H1 (cell line): ENCODE measurements around the gene DYNLL2. TPM values are rescaled to one million over a fixed set of nuclear protein-coding genes. Genes with fewer than 3 reads are reported as not detected.
A peak's percentile ranks its signal among the peaks of the same experiment; 100 is the strongest.

ENCODE experiments used
- CTCF ChIA-PET: fragments of 300-600 bp; sonication (Branson Sonifier 250); formaldehyde crosslinking; loops from one replicate; lab custom pipeline; 2021; ENCODE audit not compliant: partially characterized antibody; lab: Charles Lee
- POLR2A ChIA-PET: fragments of 300-600 bp; sonication (Branson Sonifier 250); formaldehyde crosslinking; loops from one replicate; lab custom pipeline; 2021; ENCODE audit warnings: inconsistent platforms; ENCODE audit not compliant: partially characterized antibody; lab: Charles Lee
- DNase-seq, 2 experiments: peaks; one replicate each; pipeline versions ENCODE4 v3.0.0 to v3.0.0-alpha.2; 2010 to 2022; ENCODE audit warnings: low spot score in 2 of 2, low read depth in 1 of 2, mixed read lengths in 1 of 2
- FAIRE-seq: peaks from 2 replicates; lab custom pipeline; 2011; peaks lifted over from hg19 to GRCh38; lab: Jason Lieb, UNC
- H2AFZ ChIP-seq: 2 replicates; pipeline ENCODE4 v1.8.1; 2012; ENCODE audit warnings: low read length, inconsistent platforms
- H2AK5ac ChIP-seq: 2 replicates; pipeline ENCODE4 v1.6.1; 2013; ENCODE audit warnings: low read depth, low read length
- H2BK120ac ChIP-seq: replicated peaks from 2 replicates; pipeline ENCODE3; 2013; ENCODE audit warnings: low read depth, low read length, inconsistent platforms
- H2BK12ac ChIP-seq: 2 replicates; pipeline ENCODE4 v1.6.1; 2013; ENCODE audit warnings: low read depth, low read length
- H2BK15ac ChIP-seq: 2 replicates; pipeline ENCODE4 v1.6.1; 2013; ENCODE audit warnings: low read length
- H2BK20ac ChIP-seq: 2 replicates; pipeline ENCODE4 v1.6.1; 2013; ENCODE audit warnings: low read length
- H2BK5ac ChIP-seq: 2 replicates; pipeline ENCODE4 v1.6.1; 2013; ENCODE audit warnings: low read depth, low read length
- H3K14ac ChIP-seq: 2 replicates; pipeline ENCODE4 v1.6.1; 2013; ENCODE audit warnings: inconsistent platforms; ENCODE audit not compliant: insufficient read length
- H3K18ac ChIP-seq: 2 replicates; pipeline ENCODE4 v1.6.1; 2013; ENCODE audit warnings: low read length; ENCODE audit errors: extremely low read depth
- H3K23ac ChIP-seq: 2 replicates; pipeline ENCODE4 v1.6.1; 2013; ENCODE audit warnings: inconsistent platforms; ENCODE audit not compliant: insufficient read length
- H3K23me2 ChIP-seq: 2 replicates; pipeline ENCODE4 v1.6.1; 2013; ENCODE audit warnings: low read depth, low read length
- H3K27ac ChIP-seq: 2 replicates; pipeline ENCODE4 v1.6.1; 2011; ENCODE audit warnings: low read depth, low read length, inconsistent platforms
- H3K27me3 ChIP-seq, 4 experiments: replicated peaks in 1 of 4; 1 replicate in 1 of 4; 2 replicates in 3 of 4; pipeline versions ENCODE4 v1.6.1 to v1.8.1; 2011 to 2013; ENCODE audit warnings: low read length in 3 of 4, mild to moderate bottlenecking in 3 of 4, inconsistent platforms in 2 of 4, mixed read lengths in 2 of 4, moderate library complexity in 1 of 4; ENCODE audit not compliant: control insufficient read depth in 3 of 4, insufficient read depth in 3 of 4; ENCODE audit errors: extremely low read depth in 1 of 4
- H3K36me3 ChIP-seq, 4 experiments: 2 replicates each; pipeline versions ENCODE4 v1.6.1 to v1.8.1; 2011 to 2013; ENCODE audit warnings: mild to moderate bottlenecking in 4 of 4, low read length in 3 of 4, moderate library complexity in 2 of 4, control low read depth in 1 of 4, inconsistent platforms in 1 of 4; ENCODE audit not compliant: insufficient read depth in 4 of 4, control insufficient read depth in 2 of 4
- H3K4ac ChIP-seq: replicated peaks from 2 replicates; pipeline ENCODE3; 2013; ENCODE audit warnings: low read length, low read depth, mixed read lengths, inconsistent platforms; ENCODE audit not compliant: insufficient read length
- H3K4me1 ChIP-seq, 4 experiments: replicated peaks in 1 of 4; 1 replicate in 1 of 4; 2 replicates in 3 of 4; pipeline versions ENCODE4 v1.6.1 to v1.8.1; 2011 to 2013; ENCODE audit warnings: low read length in 3 of 4, inconsistent platforms in 2 of 4, mixed read lengths in 1 of 4; ENCODE audit not compliant: insufficient read depth in 4 of 4, control insufficient read depth in 3 of 4
- H3K4me2 ChIP-seq, 2 experiments: 2 replicates each; pipeline versions ENCODE4 v1.6.1 to v1.8.1; 2011 to 2013; ENCODE audit warnings: low read depth in 2 of 2, low read length in 2 of 2, control low read depth in 1 of 2, inconsistent platforms in 1 of 2, mild to moderate bottlenecking in 1 of 2; ENCODE audit not compliant: insufficient read depth in 1 of 2
- H3K4me3 ChIP-seq, 4 experiments: fragments of 200-600, 300-600 bp in 1 of 4; sonication (generic), shearing (Covaris generic), sonication (Bioruptor Twin) in 1 of 4; 2 replicates each; pipeline versions ENCODE4 v1.5.1 to v1.8.1; 2011 to 2016; ENCODE audit warnings: low read length in 4 of 4, low read depth in 3 of 4, control low read depth in 2 of 4, inconsistent platforms in 2 of 4, mild to moderate bottlenecking in 2 of 4, mixed read lengths in 1 of 4, moderate library complexity in 1 of 4; ENCODE audit not compliant: insufficient read depth in 2 of 4; ENCODE audit errors: extremely low read depth in 1 of 4
- H3K56ac ChIP-seq: replicated peaks from 2 replicates; pipeline ENCODE3; 2013; ENCODE audit warnings: low read depth, mild to moderate bottlenecking, mixed read lengths, low read length, inconsistent platforms; ENCODE audit not compliant: insufficient read length
- H3K79me1 ChIP-seq: 2 replicates; pipeline ENCODE4 v1.6.1; 2013; ENCODE audit warnings: low read depth, low read length, control low read depth
- H3K79me2 ChIP-seq, 2 experiments: 2 replicates each; pipeline versions ENCODE4 v1.6.1 to v1.8.1; 2012 to 2013; ENCODE audit warnings: low read length in 2 of 2, mild to moderate bottlenecking in 2 of 2, inconsistent platforms in 1 of 2; ENCODE audit not compliant: insufficient read depth in 2 of 2, control insufficient read depth in 1 of 2
- H3K9ac ChIP-seq, 4 experiments: replicated peaks in 1 of 4; 1 replicate in 1 of 4; 2 replicates in 3 of 4; pipeline versions ENCODE4 v1.6.1 to v1.8.1; 2011 to 2013; ENCODE audit warnings: low read depth in 3 of 4, low read length in 3 of 4, control low read depth in 2 of 4, mild to moderate bottlenecking in 2 of 4, moderate library complexity in 2 of 4, inconsistent platforms in 1 of 4; ENCODE audit errors: extremely low read depth in 1 of 4
- H3K9me3 ChIP-seq, 2 experiments: 2 replicates each; pipeline versions ENCODE4 v1.6.1 to v1.8.1; 2012 to 2013; ENCODE audit warnings: mild to moderate bottlenecking in 2 of 2, moderate library complexity in 2 of 2, control low read depth in 1 of 2, inconsistent platforms in 1 of 2, low read depth in 1 of 2, low read length in 1 of 2, mixed read lengths in 1 of 2; ENCODE audit not compliant: insufficient read depth in 2 of 2
- H4K20me1 ChIP-seq, 2 experiments: replicated peaks in 1 of 2; 2 replicates each; pipeline versions ENCODE3 to v1.8.1; 2011 to 2013; ENCODE audit warnings: inconsistent platforms in 2 of 2, low read length in 2 of 2, mild to moderate bottlenecking in 1 of 2; ENCODE audit not compliant: insufficient read depth in 2 of 2, control insufficient read depth in 1 of 2
- H4K5ac ChIP-seq: 2 replicates; pipeline ENCODE4 v1.6.1; 2013; ENCODE audit warnings: low read length, low read depth, mixed read lengths, inconsistent platforms; ENCODE audit not compliant: insufficient read length
- H4K8ac ChIP-seq: 2 replicates; pipeline ENCODE4 v1.8.0; 2013; ENCODE audit warnings: mild to moderate bottlenecking, moderate library complexity, low read length, inconsistent platforms; ENCODE audit not compliant: insufficient read depth; ENCODE audit errors: extremely low read depth
- H4K91ac ChIP-seq: replicated peaks from 2 replicates; pipeline ENCODE3; 2013; ENCODE audit warnings: low read length, mixed read lengths, inconsistent platforms; ENCODE audit not compliant: insufficient read length
- POLR2AphosphoS5 ChIP-seq: IDR thresholded peaks from 2 replicates; pipeline ENCODE4 v1.6.1; 2011; ENCODE audit warnings: low read depth, low read length
- TAF1 ChIP-seq: IDR thresholded peaks from 2 replicates; pipeline ENCODE4 v1.6.1; 2011; ENCODE audit warnings: mild to moderate bottlenecking, low read depth, low read length
- WGBS, 2 experiments: shearing (Covaris generic) in 1 of 2; methylation state at CpG; one replicate each; pipeline versions ENCODE4 v1.1.6 to v1.1.7; 2013 to 2015; ENCODE audit warnings: low lambda C conversion rate in 2 of 2, mixed read lengths in 2 of 2, inconsistent platforms in 1 of 2, low coverage in 1 of 2, missing lambda C conversion rate in 1 of 2; ENCODE audit not compliant: insufficient replicate concordance in 2 of 2, insufficient coverage in 1 of 2, insufficient read length in 1 of 2; ENCODE audit errors: extremely low coverage in 1 of 2, missing lambda C conversion rate in 1 of 2; 5-methylcytosine and 5-hydroxymethylcytosine counted together
- polyA plus RNA-seq, 7 experiments: library from polyadenylated mRNA; depleted of rRNA in 3 of 7; stranded (reverse) in 5 of 7; unstranded in 2 of 7; fragments of >200 nt in 5 of 7; fragments of 200-250 nt in 2 of 7; gene quantifications; 1 replicate in 5 of 7; 2 replicates in 1 of 7; 4 replicates in 1 of 7; pipeline versions ENCODE4 v1.2.1 to v1.2.3, GENCODE V29; 2011 to 2013; ENCODE audit warnings: missing spikeins in 2 of 7, mixed read lengths in 2 of 7
- total RNA-seq: library from RNA; stranded (reverse); fragmentation: NEBNext Ultra II Directional; extraction: Animal tissue kit (Norgen Biotek cat#: 25700); gene quantifications from 2 replicates; pipeline ENCODE4 v1.2.1, GENCODE V29; 2021

DYNLL2 gene
- total and polyA plus RNA-seq, 2 of the 8 experiments (the other 6 are each of a cell fraction or from before 2014, with no cell fraction given) = 19.8 to 52.7 TPM

GRCh38 chr17:58086953-58087352, 3.7 kb downstream of the DYNLL2 start:
- Histone ChIP-seq H3K4me3 (no peak overlapping the region), H3K79me2 (peaks cover 46 to 74% of the 10 kb centered on the region in 2 experiments), H2BK15ac (no peak overlapping the region), H3K56ac (no peak overlapping the region), H2BK20ac (no peak overlapping the region), H3K79me1 (peaks cover 27% of the 10 kb centered on the region), H2BK5ac (no peak overlapping the region; the same call in 1 of the 2 replicates), H4K20me1 (peaks cover 46 to 61% of the 10 kb centered on the region in 2 experiments)
- 89% methylated on average over 8 of the region's 8 CpGs; no CpG with 5 or more reads in 1 of the 2 experiments for WGBS, 2 experiments
- TF ChIP-seq TAF1 (no peak), POLR2AphosphoS5 (peak; percentile 58; the same call in 1 of the 2 replicates)
- TF ChIP-seq, all 59 proteins: peak for 1
- Histone ChIP-seq H4K91ac (no peak overlapping the region), H3K9ac (no peak overlapping the region), H4K8ac (peak overlapping the region; percentile 54; the same call in 1 of the 2 replicates), H2BK12ac (no peak overlapping the region), H3K4ac (no peak overlapping the region), H2BK120ac (no peak overlapping the region), H2AK5ac (no peak overlapping the region), H3K36me3 (peaks cover 20 to 69% (median 40%) of the 10 kb centered on the region in 4 experiments), H3K23me2 (peaks cover 8% of the 10 kb centered on the region), H3K27me3 (no peaks in the 10 kb centered on the region), H3K23ac (peak overlapping the region; percentile 2), H3K9me3 (no peaks in the 10 kb centered on the region), H2AFZ (no peak overlapping the region), H3K4me2 (no peak overlapping the region), H3K14ac (no peak overlapping the region), H4K5ac (no peak overlapping the region), H3K27ac (no peak overlapping the region), H3K4me1 (peaks cover 6 to 16% (median 11%) of the 10 kb centered on the region in 4 experiments), H3K18ac (no peak overlapping the region)
- POLR2A ChIA-PET = interaction anchor here (0.7 to 16.6 kb wide), 8 partner anchors 10 to 213 kb away, joined by 3 to 292 read pairs (median 3); partner anchors contain the start of gene SRSF1
- peak in 1 of 2 experiments; percentile 28 for DNase-seq
- FAIRE-seq = no peak
- CTCF ChIA-PET = interaction anchor here (0.9 to 3.7 kb wide), 5 partner anchors 10 to 101 kb away, joined by 3 to 23 read pairs (median 3); no protein-coding TSS in a partner anchor
